ENCODE data around the gene MYRIP. TPM values are rescaled to one million over a fixed set of nuclear protein-coding genes. Genes with fewer than 3 reads are reported as not detected.

The MYRIP gene
- total RNA-seq, 1 experiment from 2014 or later = 0.44 TPM

- H3K27me3 ChIP-seq (ENCODE audit: insufficient read depth, low read length) = no peaks in the 10 kb centered on the region
- ChIA-PET RAD21 (ENCODE audit: low non-redundant PET in 1 of 2, low total read pairs in 2 of 2, uncharacterized antibody in 2 of 2, unreplicated experiment in 2 of 2) (no interaction called here), CTCF (no interaction called here), POLR2A (no interaction called here)
- H3K79me2 ChIP-seq (ENCODE audit: insufficient read depth, low read length) = no peaks in the 10 kb centered on the region
- H3K27ac ChIP-seq (ENCODE audit: low read depth, low read length) = no peak overlapping the region
- H3K4me3 ChIP-seq (replicated peaks in 1 of 2; ENCODE audit: low read depth in 1 of 2, low read length in 2 of 2) = no peak overlapping the region
- no peak for ATAC-seq
- no peak overlapping the region for H3K4me2 ChIP-seq (ENCODE audit: low read length)
- no peak for DNase-seq (ENCODE audit: low read depth, low spot score)
- no peak for TF ChIP-seq EZH2phosphoT487 (IDR thresholded peaks at IDR 0.05; ENCODE audit: borderline replicate concordance)
- TF ChIP-seq ZNF274 (IDR thresholded peaks at IDR 0.05; ENCODE audit: low read depth, low read length) = no peak
- TF ChIP-seq EZH2 (IDR thresholded peaks at IDR 0.05) = no peak
- TF ChIP-seq CBX3 (IDR thresholded peaks at IDR 0.05; ENCODE audit: low read depth) = no peak
- TF ChIP-seq FOSL1 (IDR thresholded peaks at IDR 0.05; ENCODE audit: low read depth) = no peak
- no peak for TF ChIP-seq ZFX (IDR thresholded peaks at IDR 0.05)
- TF ChIP-seq SIN3A (IDR thresholded peaks at IDR 0.05; ENCODE audit: low read depth) = no peak
- TF ChIP-seq ATF3 (IDR thresholded peaks at IDR 0.05) = no peak
- no peak for TF ChIP-seq POLR2AphosphoS5 (IDR thresholded peaks at IDR 0.05; ENCODE audit: low read depth, low read length)
- TF ChIP-seq MAX (IDR thresholded peaks at IDR 0.05) = no peak
- TF ChIP-seq CTCF (IDR thresholded peaks at IDR 0.05 in 2 of 3, conservative IDR thresholded peaks at IDR 0.05 in 1 of 3; ENCODE audit: borderline replicate concordance in 1 of 3, insufficient read depth in 1 of 3, low read depth in 2 of 3, low read length in 2 of 3) = no peak
- no peak for TF ChIP-seq SP1 (IDR thresholded peaks at IDR 0.05; ENCODE audit: low read depth)
- no peak for TF ChIP-seq EGR1 (IDR thresholded peaks at IDR 0.05; ENCODE audit: low read depth)
- no peak for TF ChIP-seq CEBPB (IDR thresholded peaks at IDR 0.05; ENCODE audit: low read depth)
- TF ChIP-seq SRF (IDR thresholded peaks at IDR 0.05; ENCODE audit: low read depth) = no peak
- no peak for TF ChIP-seq JUND (IDR thresholded peaks at IDR 0.05)
- no peak for TF ChIP-seq TCF7L2 (IDR thresholded peaks at IDR 0.05; ENCODE audit: borderline replicate concordance, extremely low read depth, insufficient read depth, insufficient read length)
- TF ChIP-seq YY1 (IDR thresholded peaks at IDR 0.05; ENCODE audit: extremely low read depth, insufficient replicate concordance, low read depth, low read length) = no peak
- no peak for TF ChIP-seq REST (IDR thresholded peaks at IDR 0.05; ENCODE audit: low read depth)
- TF ChIP-seq ZBTB33 (IDR thresholded peaks at IDR 0.05; ENCODE audit: extremely low read depth, insufficient replicate concordance, low read length) = no peak
- H3K9ac ChIP-seq (ENCODE audit: low read length) = no peak overlapping the region
- H4K20me1 ChIP-seq (ENCODE audit: insufficient read depth) = no peaks in the 10 kb centered on the region; the same call in 1 of the 2 replicates
- H3K36me3 ChIP-seq (ENCODE audit: control insufficient read depth in 1 of 2, insufficient read depth in 2 of 2, low read length in 2 of 2) = no peaks in the 10 kb centered on the region
- intact Hi-C loops (cut with micrococcal nuclease) = no loop called here
- H2AFZ ChIP-seq (ENCODE audit: low read depth, low read length, poor library complexity, severe bottlenecking) = no peak overlapping the region
- no peaks in the 10 kb centered on the region for H3K9me2 ChIP-seq (ENCODE audit: insufficient read depth)
- BruUV-seq (replicated peaks) = no TSS peak
- H3K4me1 ChIP-seq (ENCODE audit: control insufficient read depth in 1 of 2, insufficient read depth in 2 of 2, low read length in 2 of 2) = no peaks in the 10 kb centered on the region
- H3K9me3 ChIP-seq (ENCODE audit: control insufficient read depth in 1 of 2, insufficient read depth in 1 of 2, low read depth in 1 of 2, low read length in 2 of 2) = no peaks in the 10 kb centered on the region
Measured at GRCh38 chr3:39762537-39763070, 46.8 kb upstream of the MYRIP start.

All from HCT116 (cell line).